Thyroid gland (tissue), 4 donors: Measurements from ENCODE around the gene TMEM37. TPM values are rescaled to one million over a fixed set of nuclear protein-coding genes. Genes with fewer than 3 reads are reported as not detected.
A peak's percentile ranks its signal among the peaks of the same experiment; 100 is the strongest.

Source experiments
- DNase-seq, 2 donors: peaks; one replicate each; pipeline ENCODE4 v3.0.0-alpha.2; 2019
- H3K27ac ChIP-seq, 3 donors: fragments of 200-600 bp; sonication (generic); 1 replicate in 2 of 3; 2 replicates in 1 of 3; pipeline ENCODE4 v1.5.1; 2016 to 2019; ENCODE audit warnings: mild to moderate bottlenecking in 1 of 3, moderate library complexity in 1 of 3
- H3K27me3 ChIP-seq: fragments of 200-600 bp; sonication (generic); one replicate; pipeline ENCODE4 v1.5.1; 2019
- H3K36me3 ChIP-seq, 2 donors: fragments of 200-600 bp; sonication (generic); one replicate each; pipeline ENCODE4 v1.5.1; 2016 to 2019
- H3K4me1 ChIP-seq, 2 donors: fragments of 200-600 bp; sonication (generic); one replicate each; pipeline ENCODE4 v1.5.1; 2017 to 2019
- H3K4me3 ChIP-seq, 3 donors: fragments of 200-600 bp; sonication (generic); replicated peaks in 1 of 3; 1 replicate in 2 of 3; 2 replicates in 1 of 3; pipeline ENCODE4 v1.5.1; 2016; ENCODE audit warnings: mild to moderate bottlenecking in 1 of 3
- H3K9me3 ChIP-seq: fragments of 200-600 bp; sonication (generic); one replicate; pipeline ENCODE4 v1.5.1; 2017
- POLR2A ChIP-seq, 2 donors: fragments of 450-650 bp; IDR thresholded peaks; one replicate each; pipeline ENCODE4 v1.6.1; 2017; ENCODE audit warnings: antibody characterized with exemption in 2 of 2, mild to moderate bottlenecking in 2 of 2, moderate library complexity in 1 of 2
- WGBS, 2 donors: methylation state at CpG; one replicate each; pipeline ENCODE4 v1.1.5; 2017; 5-methylcytosine and 5-hydroxymethylcytosine counted together
- intact Hi-C: fragments of 100-400 bp; cut with DNase I; formaldehyde crosslinking; loops from one replicate; pipeline ENCODE4 v1.15.1; 2023
- total RNA-seq, 4 donors: library from RNA; depleted of rRNA; stranded (reverse); fragments of >200 nt; gene quantifications; one replicate each; pipeline ENCODE4 v1.2.3, GENCODE V29; 2016
- TF ChIP-seq, protein P1 (sequence below), 6 experiments: fragments of 200-600 bp in 3 of 6; fragments of 450-650 bp in 3 of 6; sonication (generic) in 3 of 6; IDR thresholded peaks; one replicate each; pipeline ENCODE4 v1.5.1; 2016 to 2019; ENCODE audit warnings: antibody characterized with exemption in 6 of 6, mild to moderate bottlenecking in 2 of 6, inconsistent platforms in 1 of 6, moderate library complexity in 1 of 6

The TMEM37 gene
- total RNA-seq, 4 donors from 2014 or later = 34.4 to 50.2 (median 43.1) TPM

DNA sequence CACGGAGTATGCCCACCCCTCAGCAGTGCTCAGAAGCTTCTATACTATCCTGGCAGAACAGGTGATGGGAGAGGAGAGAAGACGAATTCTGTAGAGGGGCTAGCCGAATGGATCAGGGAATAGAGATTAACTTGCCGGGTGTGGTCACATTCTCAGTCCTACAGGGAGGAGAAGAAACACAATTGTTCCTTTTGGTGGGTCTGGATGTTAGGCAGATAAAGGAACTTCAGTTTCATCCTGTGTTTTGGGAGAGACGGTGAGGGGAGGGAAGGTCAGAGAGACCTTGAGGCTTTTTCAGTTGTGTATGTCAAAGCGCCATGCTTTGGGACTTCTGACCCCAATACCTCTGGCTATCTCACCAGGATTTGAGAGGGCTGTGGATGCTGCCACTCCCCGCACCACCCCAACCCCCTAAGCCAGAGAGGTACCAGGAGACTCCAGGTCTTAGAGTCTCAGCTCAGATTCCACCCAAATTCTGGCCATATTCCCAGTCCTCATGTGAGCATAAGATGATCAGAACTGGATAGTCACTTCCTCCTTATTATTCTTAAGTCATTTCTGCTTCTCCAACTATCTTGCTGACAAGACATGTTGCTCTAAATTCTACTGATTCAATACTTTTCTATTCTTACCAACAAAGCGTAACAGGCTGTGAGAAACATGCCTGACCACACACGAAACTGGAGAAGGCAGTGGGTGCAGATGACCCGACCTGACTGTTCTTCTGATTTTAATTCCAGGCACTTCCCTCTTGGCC, 2.3 kb upstream of the TMEM37 start:
- H3K36me3 ChIP-seq = no peaks in the 10 kb centered on the region
- no peaks in the 10 kb centered on the region for H3K27me3 ChIP-seq
- TF ChIP-seq, protein P1, sequence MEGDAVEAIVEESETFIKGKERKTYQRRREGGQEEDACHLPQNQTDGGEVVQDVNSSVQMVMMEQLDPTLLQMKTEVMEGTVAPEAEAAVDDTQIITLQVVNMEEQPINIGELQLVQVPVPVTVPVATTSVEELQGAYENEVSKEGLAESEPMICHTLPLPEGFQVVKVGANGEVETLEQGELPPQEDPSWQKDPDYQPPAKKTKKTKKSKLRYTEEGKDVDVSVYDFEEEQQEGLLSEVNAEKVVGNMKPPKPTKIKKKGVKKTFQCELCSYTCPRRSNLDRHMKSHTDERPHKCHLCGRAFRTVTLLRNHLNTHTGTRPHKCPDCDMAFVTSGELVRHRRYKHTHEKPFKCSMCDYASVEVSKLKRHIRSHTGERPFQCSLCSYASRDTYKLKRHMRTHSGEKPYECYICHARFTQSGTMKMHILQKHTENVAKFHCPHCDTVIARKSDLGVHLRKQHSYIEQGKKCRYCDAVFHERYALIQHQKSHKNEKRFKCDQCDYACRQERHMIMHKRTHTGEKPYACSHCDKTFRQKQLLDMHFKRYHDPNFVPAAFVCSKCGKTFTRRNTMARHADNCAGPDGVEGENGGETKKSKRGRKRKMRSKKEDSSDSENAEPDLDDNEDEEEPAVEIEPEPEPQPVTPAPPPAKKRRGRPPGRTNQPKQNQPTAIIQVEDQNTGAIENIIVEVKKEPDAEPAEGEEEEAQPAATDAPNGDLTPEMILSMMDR (IDR thresholded peaks at IDR 0.05) = no peak
- TF ChIP-seq POLR2A (IDR thresholded peaks at IDR 0.05) = no peak
- intact Hi-C loops = no loop called here
- peak; percentile 50 to 51 for DNase-seq
- WGBS, 2 donors = 71 to 73% methylated on average over 10 of the region's 10 CpGs
- peaks cover 59 to 76% of the 10 kb centered on the region in 2 donors for H3K4me1 ChIP-seq
- H3K27ac ChIP-seq = peak overlapping the region; percentile 94 to 98 (median 97)
- no peak overlapping the region for H3K4me3 ChIP-seq
- H3K9me3 ChIP-seq = no peaks in the 10 kb centered on the region

DNA sequence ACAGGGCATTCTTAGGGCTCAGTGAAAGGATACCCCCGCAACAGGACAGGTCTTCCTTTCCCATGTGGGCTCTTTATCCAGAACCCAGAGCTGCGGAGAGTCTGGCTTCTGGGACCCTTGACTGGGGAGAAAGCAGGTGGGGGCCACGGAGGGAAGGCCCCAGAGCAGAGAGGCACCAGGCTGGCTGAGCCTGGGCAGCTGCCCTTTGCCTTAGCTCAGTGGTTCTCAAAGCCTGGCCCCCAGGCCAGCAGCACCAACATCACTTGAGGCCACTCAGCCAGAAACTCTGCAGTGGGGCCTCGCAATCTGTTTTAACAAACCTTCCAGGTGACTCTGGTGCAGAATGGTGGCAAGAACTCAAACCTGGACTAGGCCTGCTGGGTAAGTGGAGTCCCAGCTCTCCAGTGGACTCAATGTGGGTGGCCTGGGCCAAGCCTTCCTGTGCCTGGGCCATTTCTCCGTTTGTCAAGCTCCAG, 1.6 kb upstream of the TMEM37 start:
- Histone ChIP-seq H3K4me3 (no peak overlapping the region), H3K36me3 (no peaks in the 10 kb centered on the region), H3K27ac (peak overlapping the region; percentile 94 to 98 (median 97)), H3K9me3 (no peaks in the 10 kb centered on the region), H3K4me1 (peaks cover 65 to 83% of the 10 kb centered on the region in 2 donors), H3K27me3 (no peaks in the 10 kb centered on the region)
- 36 to 62% methylated on average over 2 to 4 of the region's 5 CpGs for WGBS, 2 donors
- TF ChIP-seq, protein P1 (IDR thresholded peaks at IDR 0.05) = no peak
- peak in 1 of 2 donors; percentile 48 for TF ChIP-seq POLR2A (IDR thresholded peaks at IDR 0.05)
- intact Hi-C loops = no loop called here
- DNase-seq = peak; percentile 88

DNA sequence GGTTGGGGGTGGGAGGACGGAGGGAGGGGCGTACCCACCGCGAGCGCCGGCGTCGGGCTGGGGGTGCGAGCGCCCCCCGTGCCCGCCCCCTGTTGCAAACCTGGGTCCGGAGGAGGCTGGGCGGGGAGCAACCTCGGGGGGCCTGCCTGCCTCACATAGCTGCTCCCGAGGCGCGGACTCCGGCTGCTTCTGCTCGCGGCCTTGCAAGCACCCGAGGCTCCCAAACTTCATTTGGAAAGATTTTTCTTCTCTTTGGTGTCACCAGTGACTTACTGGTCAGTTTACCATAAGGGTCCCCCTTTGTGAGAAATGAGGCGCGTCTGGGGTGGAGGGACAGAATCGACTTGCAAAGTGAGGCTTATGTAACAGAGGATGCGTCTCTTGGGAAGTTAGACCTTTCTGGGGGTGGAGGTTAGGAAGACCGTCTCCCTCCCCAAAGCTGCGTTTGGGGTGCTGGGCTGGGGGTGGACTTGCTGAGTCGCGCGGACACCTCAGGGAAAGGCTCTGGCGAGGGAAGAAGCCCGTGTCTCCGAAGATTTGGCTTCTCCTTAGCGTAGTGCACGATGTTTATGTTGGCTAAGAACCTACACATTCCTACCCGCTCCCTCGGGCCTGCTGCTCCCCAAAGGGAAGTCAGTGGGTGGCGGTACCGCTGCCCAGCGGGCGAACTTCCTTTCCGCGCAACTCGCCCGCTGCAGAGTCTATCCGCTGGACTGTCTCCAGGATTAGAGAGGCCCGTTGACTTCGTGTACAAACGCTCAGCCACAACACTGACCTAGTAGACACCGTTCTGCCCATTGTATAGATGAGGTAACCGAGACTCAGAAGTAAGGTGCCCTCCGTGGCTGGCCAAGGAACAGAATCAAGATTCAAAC, 559 bp downstream of the TMEM37 start:
- H3K27ac ChIP-seq = peak overlapping the region; percentile 94 to 98 (median 97)
- no peaks in the 10 kb centered on the region for H3K27me3 ChIP-seq
- intact Hi-C loops = no loop called here
- 3 to 6% methylated on average over 29 of the region's 53 CpGs for WGBS, 2 donors
- no peaks in the 10 kb centered on the region for H3K36me3 ChIP-seq
- no peaks in the 10 kb centered on the region for H3K9me3 ChIP-seq
- H3K4me3 ChIP-seq = peak overlapping the region; percentile 28 to 64 (median 49)
- TF ChIP-seq, protein P1 (IDR thresholded peaks at IDR 0.05) = no peak
- peak in 1 of 2 donors; percentile 45 for TF ChIP-seq POLR2A (IDR thresholded peaks at IDR 0.05)
- DNase-seq = peak; percentile 66 to 70
- peaks cover 68 to 86% of the 10 kb centered on the region in 2 donors for H3K4me1 ChIP-seq

DNA sequence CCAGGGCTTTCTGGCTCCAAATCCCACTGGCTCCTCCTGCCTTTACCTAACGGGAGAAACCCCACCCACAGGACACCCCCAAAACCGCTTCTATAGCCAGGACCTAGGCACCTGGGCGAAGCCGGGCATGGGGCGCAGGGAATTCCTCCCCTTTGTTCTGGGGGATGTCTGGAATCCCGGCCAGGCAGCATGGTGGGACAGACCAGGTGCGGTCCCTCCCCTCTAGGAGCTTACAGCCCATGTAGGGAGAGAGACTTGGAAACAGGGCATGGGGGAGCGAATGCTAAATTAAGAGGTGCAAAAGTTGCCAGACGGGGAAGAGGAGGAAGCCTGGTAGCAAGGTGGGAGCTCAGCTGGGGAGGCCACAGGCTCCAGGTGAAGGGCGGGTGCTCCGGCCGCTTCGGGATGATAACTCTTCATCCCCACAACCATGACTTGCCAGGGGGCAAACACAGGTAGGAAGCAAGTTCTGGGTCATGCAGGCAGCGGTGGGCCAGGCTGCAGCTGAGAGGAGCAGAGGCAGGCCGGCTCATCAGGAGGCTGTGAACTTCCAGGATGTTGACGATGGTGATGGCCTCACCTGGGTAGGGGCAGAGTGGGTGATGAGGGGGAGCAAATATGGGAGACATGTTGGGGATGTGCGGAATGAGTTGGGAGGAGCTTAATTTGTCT, 1.3 kb downstream of the TMEM37 start:
- no peak for DNase-seq
- Histone ChIP-seq H3K9me3 (no peaks in the 10 kb centered on the region), H3K4me3 (peak overlapping the region; percentile 28 to 64 (median 49)), H3K36me3 (no peaks in the 10 kb centered on the region), H3K4me1 (peaks cover 62 to 78% of the 10 kb centered on the region in 2 donors), H3K27ac (peak overlapping the region; percentile 94 to 98 (median 97)), H3K27me3 (no peaks in the 10 kb centered on the region)
- intact Hi-C loops = no loop called here
- WGBS, 2 donors = 69 to 74% methylated on average over 17 of the region's 17 CpGs
- TF ChIP-seq POLR2A (IDR thresholded peaks at IDR 0.05) = no peak
- TF ChIP-seq, protein P1 (IDR thresholded peaks at IDR 0.05) = no peak
